ENCODE data around the gene WFDC1. TPM values are rescaled to one million over a fixed set of nuclear protein-coding genes. Genes with fewer than 3 reads are reported as not detected.

WFDC1 gene
- total RNA-seq, 1 donor from 2014 or later, result 3.0 TPM

DNA sequence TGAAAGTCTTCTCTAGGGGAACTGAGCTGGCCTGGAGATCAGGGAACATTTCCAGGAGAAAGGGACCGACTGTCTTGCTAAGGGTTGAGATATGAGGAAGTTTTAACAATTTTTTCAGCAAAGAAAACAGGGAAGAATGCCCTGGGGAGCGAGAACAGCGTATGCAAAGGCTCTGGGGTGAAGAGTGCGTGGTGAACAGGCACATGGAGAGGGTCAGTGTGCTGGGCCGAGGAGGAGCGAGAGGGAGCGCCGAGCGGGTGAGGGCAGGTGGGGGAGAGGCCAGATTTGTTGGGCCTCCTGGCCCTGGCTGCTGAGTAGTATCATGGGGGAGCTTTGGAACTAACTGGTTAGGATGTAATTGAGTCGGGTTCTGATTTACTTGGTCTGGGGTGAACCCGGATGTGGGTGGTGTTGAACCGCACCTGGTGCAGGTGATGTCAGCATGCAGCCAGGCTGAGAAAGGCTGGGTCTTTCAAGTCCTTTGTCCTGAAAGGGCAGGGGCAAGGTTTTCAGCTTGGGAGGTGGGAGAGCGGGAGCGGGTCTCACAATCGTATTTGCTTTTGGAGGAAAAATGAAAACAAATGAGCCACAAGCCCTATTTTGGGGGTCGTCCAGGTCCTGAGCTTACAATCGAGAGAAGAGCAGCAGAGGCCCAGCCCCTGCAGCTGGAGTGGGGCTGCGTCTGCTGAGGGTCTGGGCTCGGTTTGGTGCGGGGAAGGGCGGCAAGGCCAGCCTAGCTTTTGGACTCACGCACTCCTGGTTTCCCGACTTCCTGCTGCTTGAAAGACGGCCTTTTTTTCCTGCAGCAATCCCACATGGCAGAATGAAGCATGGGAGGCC, 11.1 kb upstream of the WFDC1 start:
- no peak overlapping the region for H3K4me3 Mint-ChIP-seq
- no peaks in the 10 kb centered on the region for H3K36me3 Mint-ChIP-seq
- H3K27ac Mint-ChIP-seq, result no peak overlapping the region
- TF ChIP-seq, protein P1, sequence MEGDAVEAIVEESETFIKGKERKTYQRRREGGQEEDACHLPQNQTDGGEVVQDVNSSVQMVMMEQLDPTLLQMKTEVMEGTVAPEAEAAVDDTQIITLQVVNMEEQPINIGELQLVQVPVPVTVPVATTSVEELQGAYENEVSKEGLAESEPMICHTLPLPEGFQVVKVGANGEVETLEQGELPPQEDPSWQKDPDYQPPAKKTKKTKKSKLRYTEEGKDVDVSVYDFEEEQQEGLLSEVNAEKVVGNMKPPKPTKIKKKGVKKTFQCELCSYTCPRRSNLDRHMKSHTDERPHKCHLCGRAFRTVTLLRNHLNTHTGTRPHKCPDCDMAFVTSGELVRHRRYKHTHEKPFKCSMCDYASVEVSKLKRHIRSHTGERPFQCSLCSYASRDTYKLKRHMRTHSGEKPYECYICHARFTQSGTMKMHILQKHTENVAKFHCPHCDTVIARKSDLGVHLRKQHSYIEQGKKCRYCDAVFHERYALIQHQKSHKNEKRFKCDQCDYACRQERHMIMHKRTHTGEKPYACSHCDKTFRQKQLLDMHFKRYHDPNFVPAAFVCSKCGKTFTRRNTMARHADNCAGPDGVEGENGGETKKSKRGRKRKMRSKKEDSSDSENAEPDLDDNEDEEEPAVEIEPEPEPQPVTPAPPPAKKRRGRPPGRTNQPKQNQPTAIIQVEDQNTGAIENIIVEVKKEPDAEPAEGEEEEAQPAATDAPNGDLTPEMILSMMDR (IDR thresholded peaks at IDR 0.05; ENCODE audit: unreplicated experiment), result no peak
- no peak for DNase-seq (ENCODE audit: low spot score in 2 of 2, unreplicated experiment in 2 of 2)
- peaks cover 8% of the 10 kb centered on the region for H3K9me3 Mint-ChIP-seq
- no peaks in the 10 kb centered on the region for H3K27me3 Mint-ChIP-seq (ENCODE audit: low read depth)
- H3K4me1 Mint-ChIP-seq, result peaks cover 11% of the 10 kb centered on the region

DNA sequence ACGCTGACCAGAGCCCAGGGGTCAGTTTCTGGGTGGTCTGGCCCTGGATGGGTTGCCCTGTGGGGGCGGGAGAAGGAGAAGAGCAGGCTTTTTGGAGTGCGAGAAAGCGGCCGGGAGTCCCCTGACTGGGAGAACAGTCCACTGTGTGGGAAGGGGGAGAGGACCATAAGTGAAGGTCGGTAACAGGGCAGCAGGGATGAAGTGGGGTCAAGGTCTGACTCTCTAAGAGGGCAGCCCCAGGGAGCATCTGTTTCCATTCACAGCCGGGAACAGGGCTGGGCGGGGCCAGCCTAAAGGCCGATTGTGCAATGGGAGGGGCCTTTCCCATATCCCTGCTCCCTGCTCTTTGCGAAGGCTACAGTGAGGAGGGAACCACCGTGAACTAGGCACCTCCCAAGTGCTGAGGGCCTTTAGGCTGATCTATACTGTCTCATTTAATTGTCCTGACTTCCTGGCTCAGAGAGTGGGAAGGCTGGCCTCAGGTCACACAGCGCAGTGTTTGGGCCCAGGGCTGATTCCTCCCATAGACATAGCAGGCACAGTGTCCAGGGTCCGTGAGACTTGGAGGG, 10.4 kb upstream of the WFDC1 start:
- Mint-ChIP-seq H3K4me1 (peaks cover 11% of the 10 kb centered on the region), H3K9me3 (peaks cover 10% of the 10 kb centered on the region), H3K36me3 (no peaks in the 10 kb centered on the region), H3K27me3 (ENCODE audit: low read depth) (no peaks in the 10 kb centered on the region), H3K4me3 (no peak overlapping the region), H3K27ac (no peak overlapping the region)
- DNase-seq (ENCODE audit: low spot score in 2 of 2, unreplicated experiment in 2 of 2), result no peak
- TF ChIP-seq, protein P1 (IDR thresholded peaks at IDR 0.05; ENCODE audit: unreplicated experiment), result no peak

DNA sequence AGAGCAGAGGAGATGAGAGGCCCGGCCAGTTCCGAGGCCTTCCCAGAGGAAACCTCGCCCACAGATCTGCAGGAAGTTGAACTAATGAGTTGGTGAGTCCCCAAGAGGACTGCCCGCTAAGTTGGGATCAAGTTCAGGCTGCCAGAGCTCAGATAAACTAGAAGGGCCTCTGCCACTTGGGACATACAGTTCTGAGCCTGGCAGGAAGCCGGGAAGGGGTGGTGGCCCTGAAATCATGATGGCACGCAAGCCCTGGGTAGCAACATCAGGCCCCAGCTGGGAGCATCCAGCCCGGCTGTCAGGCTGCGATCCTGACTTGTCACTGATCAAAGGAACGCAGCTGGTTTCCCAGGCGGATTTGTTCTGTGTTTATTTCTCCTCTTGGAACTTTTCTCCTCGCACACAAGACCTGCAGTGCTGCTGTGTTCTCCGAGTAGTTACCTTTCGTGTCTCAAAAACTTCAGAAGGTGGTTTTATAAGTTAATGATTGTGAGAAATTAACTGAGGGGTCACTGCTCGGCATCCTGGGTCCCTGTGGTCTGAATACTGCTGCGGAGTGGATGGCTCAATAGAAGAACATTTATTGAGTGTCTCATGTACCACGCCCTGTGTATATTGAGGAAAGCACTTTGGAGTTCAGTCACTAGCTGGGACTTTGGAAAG, 8.0 kb upstream of the WFDC1 start:
- H3K27me3 Mint-ChIP-seq (ENCODE audit: low read depth), result no peaks in the 10 kb centered on the region
- H3K36me3 Mint-ChIP-seq, result no peaks in the 10 kb centered on the region
- H3K27ac Mint-ChIP-seq, result no peak overlapping the region
- TF ChIP-seq, protein P1 (IDR thresholded peaks at IDR 0.05; ENCODE audit: unreplicated experiment), result no peak
- DNase-seq (ENCODE audit: low spot score in 2 of 2, unreplicated experiment in 2 of 2), result no peak
- H3K4me1 Mint-ChIP-seq, result peaks cover 18% of the 10 kb centered on the region
- H3K9me3 Mint-ChIP-seq, result peaks cover 10% of the 10 kb centered on the region
- H3K4me3 Mint-ChIP-seq, result no peak overlapping the region

DNA sequence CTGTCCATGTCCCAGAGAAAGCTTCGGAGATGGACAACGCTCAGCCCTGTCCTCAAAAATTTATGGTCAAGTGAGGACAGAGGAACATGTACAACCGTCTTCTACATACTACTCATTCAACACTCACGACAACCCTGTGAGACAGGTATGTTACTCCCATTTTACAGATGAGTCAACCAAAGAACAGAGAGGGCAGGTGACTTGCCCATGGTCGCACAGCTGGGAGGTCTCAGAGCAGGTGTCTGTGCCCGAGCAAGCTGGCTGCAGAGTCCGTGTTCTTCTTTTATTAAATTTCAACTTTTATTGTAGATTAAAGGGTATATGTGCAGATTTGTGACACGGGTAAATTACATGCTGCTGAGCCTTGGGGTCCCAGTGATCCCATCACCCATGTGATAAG, 5.8 kb upstream of the WFDC1 start:
- Mint-ChIP-seq H3K4me1 (peaks cover 13% of the 10 kb centered on the region), H3K27me3 (ENCODE audit: low read depth) (no peaks in the 10 kb centered on the region), H3K4me3 (no peak overlapping the region), H3K36me3 (no peaks in the 10 kb centered on the region), H3K27ac (no peak overlapping the region), H3K9me3 (peaks cover 10% of the 10 kb centered on the region)
- no peak for DNase-seq (ENCODE audit: low spot score in 2 of 2, unreplicated experiment in 2 of 2)
- TF ChIP-seq, protein P1 (IDR thresholded peaks at IDR 0.05; ENCODE audit: unreplicated experiment), result no peak

DNA sequence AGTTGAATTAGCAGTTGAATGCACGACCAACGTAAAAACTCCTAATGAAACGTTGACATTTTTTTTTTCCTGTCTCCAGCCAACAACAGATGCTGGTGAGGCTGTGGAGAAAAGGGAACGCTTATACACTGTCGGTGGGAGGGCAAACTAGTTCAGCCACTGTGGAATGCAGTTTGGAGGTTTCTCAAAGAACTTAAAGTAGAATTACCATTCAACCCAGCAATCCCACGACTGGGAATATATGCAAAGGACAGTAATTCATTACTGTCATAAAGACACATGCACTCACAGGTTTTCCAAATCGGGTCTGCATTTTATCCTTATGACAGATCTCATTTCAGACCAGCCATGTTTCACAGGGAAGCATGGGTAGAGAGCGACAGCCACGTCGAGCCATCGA, 3.5 kb upstream of the WFDC1 start:
- Mint-ChIP-seq H3K27ac (no peak overlapping the region), H3K36me3 (no peaks in the 10 kb centered on the region), H3K4me1 (peaks cover 30% of the 10 kb centered on the region), H3K4me3 (no peak overlapping the region), H3K9me3 (peaks cover 10% of the 10 kb centered on the region), H3K27me3 (ENCODE audit: low read depth) (peaks cover 14% of the 10 kb centered on the region)
- no peak for DNase-seq (ENCODE audit: low spot score in 2 of 2, unreplicated experiment in 2 of 2)
- TF ChIP-seq, protein P1 (IDR thresholded peaks at IDR 0.05; ENCODE audit: unreplicated experiment), result no peak

Data from mesothelial cell of epicardium (in vitro differentiated cells).